Stimulated activated CD4-positive, alpha-beta T cell treated with anti-CD3 and anti-CD28 coated beads, Interleukin-1b, Interleukin-23, amount 100 ng/mL, for 1 hour (primary cell): Measurements from ENCODE around the gene ACTR1A.
A peak's percentile ranks its signal among the peaks of the same experiment; 100 is the strongest.
"Not testable (repeated sequence)": the region's sequence is repeated elsewhere in the genome, so short reads cannot be mapped to it uniquely, and the experiment has no call there.

Experiments
- DNase-seq, 2 donors: peaks; one replicate each; pipeline ENCODE4 v3.0.0-alpha.2; 2020; ENCODE audit warnings: low read depth in 2 of 2

ACTR1A gene

GRCh38 chr10:102514487-102515311 lies 12.2 kb upstream of the ACTR1A start:
- DNase-seq: no peak

GRCh38 chr10:102511583-102512274 lies 9.2 kb upstream of the ACTR1A start:
- no peak for DNase-seq

- DNase-seq: no peak
Measured at GRCh38 chr10:102509387-102509786, 6.9 kb upstream of the ACTR1A start.

- DNase-seq: no peak
Measured at GRCh38 chr10:102508506-102508905, 6.0 kb upstream of the ACTR1A start.

- DNase-seq: no peak
Measured at GRCh38 chr10:102507521-102507920, 5.0 kb upstream of the ACTR1A start.

- no peak for DNase-seq
Measured at GRCh38 chr10:102505462-102506115, 3.1 kb upstream of the ACTR1A start.

GRCh38 chr10:102504976-102505300 lies 2.4 kb upstream of the ACTR1A start:
- DNase-seq: no peak

- DNase-seq: peak in 1 of 2 donors; percentile 9
Measured at GRCh38 chr10:102504179-102504975, 1.9 kb upstream of the ACTR1A start.

- DNase-seq: peak; percentile 97 to 99
Measured at GRCh38 chr10:102503264-102504178, 1.0 kb upstream of the ACTR1A start, which contains the start of gene SUFU. Gene SUFU, plus strand, starts transcription at chr10:102503972. Its CDS starts 181 bp downstream, at chr10:102504153.

- DNase-seq: peak; percentile 93 to 96
Measured at GRCh38 chr10:102502029-102502336, 529 bp downstream of the ACTR1A start.

GRCh38 chr10:102501201-102502028 lies 1.1 kb downstream of the ACTR1A start:
- DNase-seq: no peak

- not testable (repeated sequence) for DNase-seq
Measured at GRCh38 chr10:102500686-102501085, 1.8 kb downstream of the ACTR1A start.

GRCh38 chr10:102499356-102499755 lies 3.2 kb downstream of the ACTR1A start:
- no peak for DNase-seq

GRCh38 chr10:102497545-102497944 lies 5.0 kb downstream of the ACTR1A start:
- DNase-seq: no peak

- DNase-seq: no peak
Measured at GRCh38 chr10:102493771-102494170, 8.7 kb downstream of the ACTR1A start.

- DNase-seq: no peak
Measured at GRCh38 chr10:102492983-102493382, 9.5 kb downstream of the ACTR1A start.

GRCh38 chr10:102492344-102492939 lies 10.1 kb downstream of the ACTR1A start:
- no peak for DNase-seq

GRCh38 chr10:102491136-102491535 lies 11.4 kb downstream of the ACTR1A start:
- no peak for DNase-seq

GRCh38 chr10:102485093-102485784 lies 17.3 kb downstream of the ACTR1A start:
- DNase-seq: no peak
